Sigmoid colon (tissue), 7 donors: ENCODE results near the gene MPP1. TPM values are rescaled to one million over a fixed set of nuclear protein-coding genes. Genes with fewer than 3 reads are reported as not detected.
A peak's percentile ranks its signal among the peaks of the same experiment; 100 is the strongest.

Source experiments
- DNase-seq: peaks from one replicate; pipeline ENCODE4 v3.0.0-alpha.2; 2019
- H3K27ac ChIP-seq, 4 donors: fragments of 200-600 bp; sonication (generic); one replicate each; pipeline ENCODE4 v1.5.1; 2016 to 2019; ENCODE audit warnings: mild to moderate bottlenecking in 1 of 4
- H3K27me3 ChIP-seq, 3 donors: fragments of 200-600 bp; sonication (generic); one replicate each; pipeline ENCODE4 v1.5.1; 2019; ENCODE audit warnings: mild to moderate bottlenecking in 1 of 3
- H3K36me3 ChIP-seq, 4 donors: fragments of 200-600 bp; sonication (generic); one replicate each; pipeline ENCODE4 v1.5.1; 2016 to 2019
- H3K4me1 ChIP-seq, 4 donors: fragments of 200-600 bp; sonication (generic); one replicate each; pipeline ENCODE4 v1.5.1; 2017 to 2019
- H3K4me3 ChIP-seq, 4 donors: fragments of 200-600 bp; sonication (generic); one replicate each; pipeline ENCODE4 v1.5.1; 2017 to 2019; ENCODE audit warnings: mild to moderate bottlenecking in 2 of 4, moderate library complexity in 1 of 4
- H3K9me3 ChIP-seq, 4 donors: fragments of 200-600 bp in 3 of 4; sonication (generic) in 3 of 4; one replicate each; pipeline versions ENCODE4 v1.5.1 to v1.6.1; 2013 to 2019
- CTCF ChIP-seq, 4 experiments: fragments of 450-650 bp in 3 of 4; fragments of 200-600 bp in 1 of 4; IDR thresholded peaks; one replicate each; pipeline ENCODE4 v1.5.1; 2016 to 2019; ENCODE audit warnings: antibody characterized with exemption in 4 of 4, mild to moderate bottlenecking in 3 of 4, moderate library complexity in 2 of 4
- EP300 ChIP-seq, 4 donors: sonication (generic); formaldehyde crosslinking; IDR thresholded peaks; one replicate each; pipeline ENCODE4 v1.6.1; 2017; ENCODE audit warnings: antibody characterized with exemption in 4 of 4
- POLR2A ChIP-seq, 2 donors: fragments of 450-650 bp; IDR thresholded peaks; one replicate each; pipeline ENCODE4 v1.6.1; 2016; ENCODE audit warnings: antibody characterized with exemption in 2 of 2, mild to moderate bottlenecking in 2 of 2, moderate library complexity in 2 of 2
- POLR2AphosphoS5 ChIP-seq, 4 donors: sonication (generic); formaldehyde crosslinking; IDR thresholded peaks; one replicate each; pipeline ENCODE4 v1.6.1; 2017; ENCODE audit warnings: antibody characterized with exemption in 4 of 4
- WGBS, 2 donors: extraction: QIAGEN DNeasy Blood & Tissue Kit; methylation state at CpG; one replicate each; pipeline ENCODE4 v1.1.7; 2013; 5-methylcytosine and 5-hydroxymethylcytosine counted together
- intact Hi-C: fragments of 100-400 bp; cut with DNase I; formaldehyde crosslinking; loops from one replicate; pipeline ENCODE4 v1.15.1; 2023
- polyA plus RNA-seq, 3 donors: library from polyadenylated mRNA; stranded (reverse); fragments of 200-250 nt; gene quantifications; one replicate each; pipeline ENCODE4 v1.2.3, GENCODE V29; 2013
- total RNA-seq, 4 donors: library from RNA; depleted of rRNA; stranded (reverse); fragments of >200 nt; gene quantifications; one replicate each; pipeline ENCODE4 v1.1.0, GENCODE V29; 2016
- donor health status: healthy with polysubstance abuse.
- donor health status: Bipolar disorder and iron deficiency.
- donor health status: healthy.

Gene MPP1
- total and polyA plus RNA-seq, 7 donors: 16.4 to 36.7 (median 27.2) TPM

DNA sequence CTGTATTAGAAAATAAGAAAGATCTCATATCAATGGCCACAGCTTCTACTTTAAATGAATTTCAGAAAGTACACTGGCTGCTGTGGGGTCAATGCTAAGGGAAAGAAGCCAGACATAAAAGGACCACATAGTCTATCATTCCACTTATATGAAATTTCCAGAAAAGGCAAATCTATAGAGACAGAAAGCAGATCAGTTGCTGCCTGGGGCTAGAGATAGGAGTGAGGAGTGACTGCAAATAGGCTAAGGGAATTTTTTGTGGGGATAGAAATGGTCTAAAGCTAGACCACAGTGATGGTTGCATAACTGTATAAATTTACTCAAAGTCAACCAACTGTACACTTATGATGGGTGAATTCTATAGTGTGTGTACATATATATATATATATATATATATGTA is 62.7 kb downstream of the MPP1 start:
- H3K36me3 ChIP-seq: no peaks in the 10 kb centered on the region
- DNase-seq: no peak
- intact Hi-C loops: no loop called here
- H3K27ac ChIP-seq: no peak overlapping the region
- H3K27me3 ChIP-seq: no peaks in the 10 kb centered on the region
- H3K4me1 ChIP-seq: peaks cover 0 to 11% (median 6%) of the 10 kb centered on the region in 4 donors
- H3K9me3 ChIP-seq: no peaks in the 10 kb centered on the region
- H3K4me3 ChIP-seq: no peak overlapping the region
- no peak for TF ChIP-seq EP300 (IDR thresholded peaks at IDR 0.05)
- TF ChIP-seq CTCF (IDR thresholded peaks at IDR 0.05): no peak
- no peak for TF ChIP-seq POLR2A (IDR thresholded peaks at IDR 0.05)
- TF ChIP-seq POLR2AphosphoS5 (IDR thresholded peaks at IDR 0.05): no peak

- H3K9me3 ChIP-seq: no peaks in the 10 kb centered on the region
- H3K4me1 ChIP-seq: peaks cover 0 to 37% (median 31%) of the 10 kb centered on the region in 4 donors
- no peaks in the 10 kb centered on the region for H3K36me3 ChIP-seq
- intact Hi-C loops: no loop called here
- DNase-seq: no peak
- H3K27me3 ChIP-seq: no peaks in the 10 kb centered on the region
- WGBS, 2 donors: 57 to 62% methylated on average over 2 of the region's 2 CpGs
- H3K4me3 ChIP-seq: no peak overlapping the region
- no peak overlapping the region for H3K27ac ChIP-seq
- no peak for TF ChIP-seq CTCF (IDR thresholded peaks at IDR 0.05)
Observed at GRCh38 chrX:154739952-154740465, 65.3 kb downstream of the MPP1 start.

DNA sequence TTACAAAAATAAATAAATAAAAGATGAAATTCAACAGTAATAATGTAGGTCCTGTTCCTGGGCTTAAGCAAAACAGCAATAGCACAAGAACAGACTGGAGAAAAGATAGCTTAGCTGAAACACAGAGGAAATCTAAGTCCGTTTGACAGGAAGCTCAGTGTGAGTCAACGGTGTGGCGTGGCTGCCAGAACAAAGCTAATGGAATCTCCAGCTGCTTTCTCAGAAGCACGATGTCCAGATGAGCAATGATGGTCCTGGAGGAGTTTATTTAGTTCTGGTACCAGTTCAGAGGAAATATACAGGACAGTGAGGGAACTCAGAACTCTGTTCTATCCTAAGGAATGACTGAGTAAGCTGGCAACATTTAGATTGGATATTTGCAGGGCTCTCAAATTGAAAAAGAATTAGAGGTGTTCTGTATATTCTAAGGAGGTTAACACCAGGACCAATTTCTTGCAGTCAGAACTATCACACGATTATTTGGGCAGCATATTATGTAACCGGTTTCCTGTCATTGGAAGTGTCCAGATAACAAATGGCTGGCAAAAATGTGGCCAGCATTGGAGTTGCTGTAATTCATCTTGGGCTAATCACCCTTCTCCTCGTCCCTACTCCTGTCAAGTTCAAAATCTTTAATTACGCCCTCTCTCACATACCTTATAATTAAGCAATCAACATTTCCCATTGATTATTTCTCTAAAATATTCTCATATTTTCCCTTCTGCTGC is 67.1 kb downstream of the MPP1 start:
- H3K27me3 ChIP-seq: no peaks in the 10 kb centered on the region
- peaks cover 0 to 55% (median 46%) of the 10 kb centered on the region in 4 donors for H3K4me1 ChIP-seq
- H3K9me3 ChIP-seq: no peaks in the 10 kb centered on the region
- H3K4me3 ChIP-seq: no peak overlapping the region
- no peak for TF ChIP-seq POLR2A (IDR thresholded peaks at IDR 0.05)
- TF ChIP-seq CTCF (IDR thresholded peaks at IDR 0.05): no peak
- peak in 2 of 4 donors; percentile 56 to 65 for TF ChIP-seq EP300 (IDR thresholded peaks at IDR 0.05)
- TF ChIP-seq POLR2AphosphoS5 (IDR thresholded peaks at IDR 0.05): peak; percentile 12 to 83 (median 66)
- H3K27ac ChIP-seq: peak overlapping the region; percentile 76 to 83 (median 81)
- 41 to 66% methylated on average over 8 of the region's 8 CpGs for WGBS, 2 donors
- H3K36me3 ChIP-seq: no peaks in the 10 kb centered on the region
- intact Hi-C loops: no loop called here
- peak; percentile 86 for DNase-seq

DNA sequence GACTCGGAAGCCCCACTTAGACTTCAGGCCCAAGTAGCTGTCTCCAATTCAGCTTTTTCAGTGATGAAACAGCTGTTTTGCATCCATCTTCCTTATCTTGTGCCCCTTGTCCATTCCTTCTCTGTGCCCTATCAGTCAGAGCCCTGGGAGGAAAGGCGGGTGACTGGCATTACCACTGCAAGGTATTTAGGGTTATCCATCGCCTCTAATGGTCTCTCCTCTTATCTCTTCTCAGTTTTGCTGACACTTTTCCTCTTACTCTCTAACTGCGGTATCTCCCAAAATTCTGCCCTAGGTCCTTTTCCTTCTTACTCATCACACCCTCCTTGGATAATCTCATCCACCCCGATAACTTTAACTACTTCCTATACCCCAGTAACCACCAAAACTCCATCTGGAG is 68.1 kb downstream of the MPP1 start:
- no peak for TF ChIP-seq CTCF (IDR thresholded peaks at IDR 0.05)
- TF ChIP-seq POLR2AphosphoS5 (IDR thresholded peaks at IDR 0.05): no peak
- no peak for TF ChIP-seq POLR2A (IDR thresholded peaks at IDR 0.05)
- no peak for TF ChIP-seq EP300 (IDR thresholded peaks at IDR 0.05)
- H3K9me3 ChIP-seq: no peaks in the 10 kb centered on the region
- peaks cover 0 to 66% (median 55%) of the 10 kb centered on the region in 4 donors for H3K4me1 ChIP-seq
- no peak for DNase-seq
- no peaks in the 10 kb centered on the region for H3K27me3 ChIP-seq
- intact Hi-C loops: no loop called here
- no peak overlapping the region for H3K4me3 ChIP-seq
- no peaks in the 10 kb centered on the region for H3K36me3 ChIP-seq
- H3K27ac ChIP-seq: peak overlapping the region; percentile 76 to 83 (median 81)
- 87 to 96% methylated on average over 5 of the region's 5 CpGs for WGBS, 2 donors
